H1 (cell line): ENCODE data around the gene IRGC. TPM values are rescaled to one million over a fixed set of nuclear protein-coding genes. Genes with fewer than 3 reads are reported as not detected.

Experiments
- CTCF ChIA-PET: fragments of 300-600 bp; sonication (Branson Sonifier 250); formaldehyde crosslinking; loops from one replicate; lab custom pipeline; 2021; ENCODE audit not compliant: partially characterized antibody; lab: Charles Lee
- POLR2A ChIA-PET: fragments of 300-600 bp; sonication (Branson Sonifier 250); formaldehyde crosslinking; loops from one replicate; lab custom pipeline; 2021; ENCODE audit warnings: inconsistent platforms; ENCODE audit not compliant: partially characterized antibody; lab: Charles Lee
- DNase-seq, 2 experiments: peaks; one replicate each; pipeline versions ENCODE4 v3.0.0 to v3.0.0-alpha.2; 2010 to 2022; ENCODE audit warnings: low spot score in 2 of 2, low read depth in 1 of 2, mixed read lengths in 1 of 2
- FAIRE-seq: peaks from 2 replicates; lab custom pipeline; 2011; peaks lifted over from hg19 to GRCh38; lab: Jason Lieb, UNC
- H2AFZ ChIP-seq: 2 replicates; pipeline ENCODE4 v1.8.1; 2012; ENCODE audit warnings: low read length, inconsistent platforms
- H2AK5ac ChIP-seq: 2 replicates; pipeline ENCODE4 v1.6.1; 2013; ENCODE audit warnings: low read depth, low read length
- H2BK120ac ChIP-seq: replicated peaks from 2 replicates; pipeline ENCODE3; 2013; ENCODE audit warnings: low read depth, low read length, inconsistent platforms
- H2BK12ac ChIP-seq: 2 replicates; pipeline ENCODE4 v1.6.1; 2013; ENCODE audit warnings: low read depth, low read length
- H2BK15ac ChIP-seq: 2 replicates; pipeline ENCODE4 v1.6.1; 2013; ENCODE audit warnings: low read length
- H2BK20ac ChIP-seq: 2 replicates; pipeline ENCODE4 v1.6.1; 2013; ENCODE audit warnings: low read length
- H2BK5ac ChIP-seq: 2 replicates; pipeline ENCODE4 v1.6.1; 2013; ENCODE audit warnings: low read depth, low read length
- H3K14ac ChIP-seq: 2 replicates; pipeline ENCODE4 v1.6.1; 2013; ENCODE audit warnings: inconsistent platforms; ENCODE audit not compliant: insufficient read length
- H3K18ac ChIP-seq: 2 replicates; pipeline ENCODE4 v1.6.1; 2013; ENCODE audit warnings: low read length; ENCODE audit errors: extremely low read depth
- H3K23ac ChIP-seq: 2 replicates; pipeline ENCODE4 v1.6.1; 2013; ENCODE audit warnings: inconsistent platforms; ENCODE audit not compliant: insufficient read length
- H3K23me2 ChIP-seq: 2 replicates; pipeline ENCODE4 v1.6.1; 2013; ENCODE audit warnings: low read depth, low read length
- H3K27ac ChIP-seq: 2 replicates; pipeline ENCODE4 v1.6.1; 2011; ENCODE audit warnings: low read depth, low read length, inconsistent platforms
- H3K27me3 ChIP-seq, 4 experiments: replicated peaks in 1 of 4; 1 replicate in 1 of 4; 2 replicates in 3 of 4; pipeline versions ENCODE4 v1.6.1 to v1.8.1; 2011 to 2013; ENCODE audit warnings: low read length in 3 of 4, mild to moderate bottlenecking in 3 of 4, inconsistent platforms in 2 of 4, mixed read lengths in 2 of 4, moderate library complexity in 1 of 4; ENCODE audit not compliant: control insufficient read depth in 3 of 4, insufficient read depth in 3 of 4; ENCODE audit errors: extremely low read depth in 1 of 4
- H3K36me3 ChIP-seq, 4 experiments: 2 replicates each; pipeline versions ENCODE4 v1.6.1 to v1.8.1; 2011 to 2013; ENCODE audit warnings: mild to moderate bottlenecking in 4 of 4, low read length in 3 of 4, moderate library complexity in 2 of 4, control low read depth in 1 of 4, inconsistent platforms in 1 of 4; ENCODE audit not compliant: insufficient read depth in 4 of 4, control insufficient read depth in 2 of 4
- H3K4ac ChIP-seq: replicated peaks from 2 replicates; pipeline ENCODE3; 2013; ENCODE audit warnings: low read length, low read depth, mixed read lengths, inconsistent platforms; ENCODE audit not compliant: insufficient read length
- H3K4me1 ChIP-seq, 4 experiments: replicated peaks in 1 of 4; 1 replicate in 1 of 4; 2 replicates in 3 of 4; pipeline versions ENCODE4 v1.6.1 to v1.8.1; 2011 to 2013; ENCODE audit warnings: low read length in 3 of 4, inconsistent platforms in 2 of 4, mixed read lengths in 1 of 4; ENCODE audit not compliant: insufficient read depth in 4 of 4, control insufficient read depth in 3 of 4
- H3K4me2 ChIP-seq, 2 experiments: 2 replicates each; pipeline versions ENCODE4 v1.6.1 to v1.8.1; 2011 to 2013; ENCODE audit warnings: low read depth in 2 of 2, low read length in 2 of 2, control low read depth in 1 of 2, inconsistent platforms in 1 of 2, mild to moderate bottlenecking in 1 of 2; ENCODE audit not compliant: insufficient read depth in 1 of 2
- H3K4me3 ChIP-seq, 4 experiments: fragments of 200-600, 300-600 bp in 1 of 4; sonication (generic), shearing (Covaris generic), sonication (Bioruptor Twin) in 1 of 4; 2 replicates each; pipeline versions ENCODE4 v1.5.1 to v1.8.1; 2011 to 2016; ENCODE audit warnings: low read length in 4 of 4, low read depth in 3 of 4, control low read depth in 2 of 4, inconsistent platforms in 2 of 4, mild to moderate bottlenecking in 2 of 4, mixed read lengths in 1 of 4, moderate library complexity in 1 of 4; ENCODE audit not compliant: insufficient read depth in 2 of 4; ENCODE audit errors: extremely low read depth in 1 of 4
- H3K56ac ChIP-seq: replicated peaks from 2 replicates; pipeline ENCODE3; 2013; ENCODE audit warnings: low read depth, mild to moderate bottlenecking, mixed read lengths, low read length, inconsistent platforms; ENCODE audit not compliant: insufficient read length
- H3K79me1 ChIP-seq: 2 replicates; pipeline ENCODE4 v1.6.1; 2013; ENCODE audit warnings: low read depth, low read length, control low read depth
- H3K79me2 ChIP-seq, 2 experiments: 2 replicates each; pipeline versions ENCODE4 v1.6.1 to v1.8.1; 2012 to 2013; ENCODE audit warnings: low read length in 2 of 2, mild to moderate bottlenecking in 2 of 2, inconsistent platforms in 1 of 2; ENCODE audit not compliant: insufficient read depth in 2 of 2, control insufficient read depth in 1 of 2
- H3K9ac ChIP-seq, 4 experiments: replicated peaks in 1 of 4; 1 replicate in 1 of 4; 2 replicates in 3 of 4; pipeline versions ENCODE4 v1.6.1 to v1.8.1; 2011 to 2013; ENCODE audit warnings: low read depth in 3 of 4, low read length in 3 of 4, control low read depth in 2 of 4, mild to moderate bottlenecking in 2 of 4, moderate library complexity in 2 of 4, inconsistent platforms in 1 of 4; ENCODE audit errors: extremely low read depth in 1 of 4
- H3K9me3 ChIP-seq, 2 experiments: 2 replicates each; pipeline versions ENCODE4 v1.6.1 to v1.8.1; 2012 to 2013; ENCODE audit warnings: mild to moderate bottlenecking in 2 of 2, moderate library complexity in 2 of 2, control low read depth in 1 of 2, inconsistent platforms in 1 of 2, low read depth in 1 of 2, low read length in 1 of 2, mixed read lengths in 1 of 2; ENCODE audit not compliant: insufficient read depth in 2 of 2
- H4K20me1 ChIP-seq, 2 experiments: replicated peaks in 1 of 2; 2 replicates each; pipeline versions ENCODE3 to v1.8.1; 2011 to 2013; ENCODE audit warnings: inconsistent platforms in 2 of 2, low read length in 2 of 2, mild to moderate bottlenecking in 1 of 2; ENCODE audit not compliant: insufficient read depth in 2 of 2, control insufficient read depth in 1 of 2
- H4K5ac ChIP-seq: 2 replicates; pipeline ENCODE4 v1.6.1; 2013; ENCODE audit warnings: low read length, low read depth, mixed read lengths, inconsistent platforms; ENCODE audit not compliant: insufficient read length
- H4K8ac ChIP-seq: 2 replicates; pipeline ENCODE4 v1.8.0; 2013; ENCODE audit warnings: mild to moderate bottlenecking, moderate library complexity, low read length, inconsistent platforms; ENCODE audit not compliant: insufficient read depth; ENCODE audit errors: extremely low read depth
- H4K91ac ChIP-seq: replicated peaks from 2 replicates; pipeline ENCODE3; 2013; ENCODE audit warnings: low read length, mixed read lengths, inconsistent platforms; ENCODE audit not compliant: insufficient read length
- BRCA1 ChIP-seq: IDR thresholded peaks from 2 replicates; pipeline ENCODE4 v1.6.1; 2012; ENCODE audit warnings: low read depth, low read length, improper control_type of control experiment
- CHD1 ChIP-seq: IDR thresholded peaks from 2 replicates; pipeline ENCODE4 v1.6.1; 2012; ENCODE audit warnings: low read depth, low read length, improper control_type of control experiment
- CHD2 ChIP-seq: IDR thresholded peaks from 2 replicates; pipeline ENCODE4 v1.6.1; 2012; ENCODE audit warnings: low read length, improper control_type of control experiment
- HDAC2 ChIP-seq, 2 experiments: fragments of 300-600 bp in 1 of 2; sonication (generic) in 1 of 2; IDR thresholded peaks; 2 replicates each; pipeline ENCODE4 v1.6.1; 2011 to 2012; ENCODE audit warnings: low read depth in 2 of 2, low read length in 2 of 2, mild to moderate bottlenecking in 2 of 2, moderate library complexity in 2 of 2, borderline replicate concordance in 1 of 2, inconsistent platforms in 1 of 2
- JUND ChIP-seq: IDR thresholded peaks from 2 replicates; pipeline ENCODE4 v1.6.1; 2011; ENCODE audit warnings: mild to moderate bottlenecking, improper control_type of control experiment, low read length
- NANOG ChIP-seq: IDR thresholded peaks from 2 replicates; pipeline ENCODE4 v1.6.1; 2011; ENCODE audit warnings: low read length, low read depth, mild to moderate bottlenecking, inconsistent platforms; ENCODE audit not compliant: insufficient read depth, poor library complexity, severe bottlenecking
- POLR2AphosphoS5 ChIP-seq: IDR thresholded peaks from 2 replicates; pipeline ENCODE4 v1.6.1; 2011; ENCODE audit warnings: low read depth, low read length
- RBBP5 ChIP-seq: IDR thresholded peaks from 2 replicates; pipeline ENCODE4 v1.7.1; 2012; ENCODE audit warnings: low read depth, mild to moderate bottlenecking, inconsistent platforms, low read length, moderate library complexity, borderline replicate concordance
- RFX5 ChIP-seq: IDR thresholded peaks from 2 replicates; pipeline ENCODE4 v1.6.1; 2011; ENCODE audit warnings: low read depth, low read length, improper control_type of control experiment, borderline replicate concordance
- SRF ChIP-seq: IDR thresholded peaks from 2 replicates; pipeline ENCODE4 v1.6.1; 2011; ENCODE audit warnings: mild to moderate bottlenecking, low read depth, low read length, moderate library complexity
- SUZ12 ChIP-seq: fragments of 200-600 bp; sonication (generic); IDR thresholded peaks from 2 replicates; pipeline ENCODE4 v1.6.1; 2012; ENCODE audit warnings: mild to moderate bottlenecking, inconsistent platforms, low read length, moderate library complexity, mixed read lengths
- WGBS, 2 experiments: shearing (Covaris generic) in 1 of 2; methylation state at CpG; one replicate each; pipeline versions ENCODE4 v1.1.6 to v1.1.7; 2013 to 2015; ENCODE audit warnings: low lambda C conversion rate in 2 of 2, mixed read lengths in 2 of 2, inconsistent platforms in 1 of 2, low coverage in 1 of 2, missing lambda C conversion rate in 1 of 2; ENCODE audit not compliant: insufficient replicate concordance in 2 of 2, insufficient coverage in 1 of 2, insufficient read length in 1 of 2; ENCODE audit errors: extremely low coverage in 1 of 2, missing lambda C conversion rate in 1 of 2; 5-methylcytosine and 5-hydroxymethylcytosine counted together
- polyA plus RNA-seq, 7 experiments: library from polyadenylated mRNA; depleted of rRNA in 3 of 7; stranded (reverse) in 5 of 7; unstranded in 2 of 7; fragments of >200 nt in 5 of 7; fragments of 200-250 nt in 2 of 7; gene quantifications; 1 replicate in 5 of 7; 2 replicates in 1 of 7; 4 replicates in 1 of 7; pipeline versions ENCODE4 v1.2.1 to v1.2.3, GENCODE V29; 2011 to 2013; ENCODE audit warnings: missing spikeins in 2 of 7, mixed read lengths in 2 of 7
- total RNA-seq: library from RNA; stranded (reverse); fragmentation: NEBNext Ultra II Directional; extraction: Animal tissue kit (Norgen Biotek cat#: 25700); gene quantifications from 2 replicates; pipeline ENCODE4 v1.2.1, GENCODE V29; 2021
- TF ChIP-seq, protein P1 (sequence below): IDR thresholded peaks from 2 replicates; pipeline ENCODE4 v1.6.1; 2012; ENCODE audit warnings: inconsistent platforms

IRGC gene
- total and polyA plus RNA-seq, 2 of the 8 experiments (the other 6 are each of a cell fraction or from before 2014, with no cell fraction given), result not detected

- no peak overlapping the region for H3K4ac ChIP-seq
- ChIA-PET CTCF (interaction anchor here (0.9 to 30.4 kb wide), 6 partner anchors 8 to 58 kb away, joined by 3 to 703 read pairs (median 4); partner anchors contain the start of gene KCNN4), POLR2A (interaction anchor here (0.6 to 5.4 kb wide), 5 partner anchors 13 to 1575 kb away, joined by 3 to 33 read pairs (median 3); no protein-coding TSS in a partner anchor)
- no peak overlapping the region for H3K18ac ChIP-seq
- WGBS, 2 experiments, result 89% methylated on average over 4 of the region's 4 CpGs; no CpG with 5 or more reads in 1 of the 2 experiments
- H3K27me3 ChIP-seq, result no peaks in the 10 kb centered on the region
- H3K36me3 ChIP-seq, result peaks cover 18 to 30% (median 20%) of the 10 kb centered on the region in 4 experiments
- H2AK5ac ChIP-seq, result no peak overlapping the region
- no peak overlapping the region for H3K4me3 ChIP-seq
- H3K23me2 ChIP-seq, result peaks cover 4% of the 10 kb centered on the region; the same call in 1 of the 2 replicates
- H3K56ac ChIP-seq, result no peak overlapping the region
- no peaks in the 10 kb centered on the region for H3K9me3 ChIP-seq
- no peak overlapping the region for H3K9ac ChIP-seq
- no peak overlapping the region for H3K14ac ChIP-seq
- H2AFZ ChIP-seq, result no peak overlapping the region
- DNase-seq (no peak), FAIRE-seq (no peak)
- no peak overlapping the region for H2BK15ac ChIP-seq
- no peak overlapping the region for H3K23ac ChIP-seq
- H4K91ac ChIP-seq, result no peak overlapping the region
- no peak overlapping the region for H4K8ac ChIP-seq
- H3K27ac ChIP-seq, result no peak overlapping the region
- H4K20me1 ChIP-seq, result no peaks in the 10 kb centered on the region
- H2BK20ac ChIP-seq, result no peak overlapping the region
- peaks cover 3% of the 10 kb centered on the region; the same call in 1 of the 2 replicates for H3K79me1 ChIP-seq
- no peak overlapping the region for H2BK12ac ChIP-seq
- H3K79me2 ChIP-seq, result peaks cover 0 to 13% of the 10 kb centered on the region in 2 experiments; a peak in 1 of 4 replicates
- no peak overlapping the region for H2BK5ac ChIP-seq
- no peaks in the 10 kb centered on the region for H3K4me1 ChIP-seq
- no peak overlapping the region for H4K5ac ChIP-seq
- H2BK120ac ChIP-seq, result no peak overlapping the region
- no peak overlapping the region for H3K4me2 ChIP-seq
- TF ChIP-seq SRF (no peak), SUZ12 (no peak), RFX5 (no peak), POLR2AphosphoS5 (no peak), CHD2 (no peak), JUND (no peak), RBBP5 (no peak), HDAC2 (IDR thresholded peaks at IDR 0.05; ENCODE audit: borderline replicate concordance in 1 of 2, low read depth in 2 of 2, low read length in 2 of 2) (no peak), CHD1 (no peak), BRCA1 (no peak), NANOG (no peak)
- TF ChIP-seq, protein P1, sequence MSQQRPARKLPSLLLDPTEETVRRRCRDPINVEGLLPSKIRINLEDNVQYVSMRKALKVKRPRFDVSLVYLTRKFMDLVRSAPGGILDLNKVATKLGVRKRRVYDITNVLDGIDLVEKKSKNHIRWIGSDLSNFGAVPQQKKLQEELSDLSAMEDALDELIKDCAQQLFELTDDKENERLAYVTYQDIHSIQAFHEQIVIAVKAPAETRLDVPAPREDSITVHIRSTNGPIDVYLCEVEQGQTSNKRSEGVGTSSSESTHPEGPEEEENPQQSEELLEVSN, result no peak
Observed at GRCh38 chr19:43751466-43752220, 35.8 kb downstream of the IRGC start.
